H1 (cell line): ENCODE measurements around the gene SAFB2.

ENCODE experiments used
- CHD2 ChIP-seq: IDR thresholded peaks from 2 replicates; pipeline ENCODE4 v1.6.1; 2012; ENCODE audit warnings: low read length, improper control_type of control experiment
- CTBP2 ChIP-seq: IDR thresholded peaks from 2 replicates; pipeline ENCODE4 v1.7.0; 2011; ENCODE audit warnings: borderline replicate concordance, mild to moderate bottlenecking, moderate library complexity, mixed read lengths, low read length; ENCODE audit not compliant: insufficient read depth, insufficient read length
- GABPA ChIP-seq: IDR thresholded peaks from 2 replicates; pipeline ENCODE4 v1.6.1; 2011; ENCODE audit warnings: mild to moderate bottlenecking, low read length, moderate library complexity, borderline replicate concordance; ENCODE audit not compliant: insufficient read depth
- POLR2A ChIP-seq, 2 experiments: IDR thresholded peaks; 1 replicate in 1 of 2; 2 replicates in 1 of 2; pipeline ENCODE4 v1.6.1; 2011; ENCODE audit warnings: low read depth in 2 of 2, low read length in 2 of 2, mild to moderate bottlenecking in 2 of 2; ENCODE audit errors: control extremely low read depth in 1 of 2
- RAD21 ChIP-seq, 2 experiments: IDR thresholded peaks in 1 of 2; conservative IDR thresholded peaks in 1 of 2; 2 replicates each; pipeline ENCODE4 v1.6.1; 2011; ENCODE audit warnings: low read depth in 2 of 2, low read length in 2 of 2, improper control_type of control experiment in 1 of 2, inconsistent platforms in 1 of 2, mild to moderate bottlenecking in 1 of 2, moderate library complexity in 1 of 2
- RFX5 ChIP-seq: IDR thresholded peaks from 2 replicates; pipeline ENCODE4 v1.6.1; 2011; ENCODE audit warnings: low read depth, low read length, improper control_type of control experiment, borderline replicate concordance
- TF ChIP-seq, protein P1 (sequence below), 3 experiments: IDR thresholded peaks; 1 replicate in 2 of 3; 2 replicates in 1 of 3; pipeline versions ENCODE4 v1.5.1 to v1.6.1; 2011; ENCODE audit warnings: low read length in 3 of 3, mild to moderate bottlenecking in 3 of 3, inconsistent platforms in 2 of 3, low read depth in 1 of 3, moderate library complexity in 1 of 3; ENCODE audit not compliant: insufficient read depth in 1 of 3; ENCODE audit errors: control extremely low read depth in 1 of 3
- TF ChIP-seq, protein P2 (sequence below): IDR thresholded peaks from 2 replicates; pipeline ENCODE4 v1.6.1; 2011; ENCODE audit warnings: low read length, improper control_type of control experiment

GRCh38 chr19:5625641-5626040 is 3.1 kb upstream of the SAFB2 start:
- TF ChIP-seq RAD21 (IDR thresholded peaks at IDR 0.05 in 1 of 2, conservative IDR thresholded peaks at IDR 0.05 in 1 of 2; ENCODE audit: low read depth in 2 of 2, low read length in 2 of 2) (no peak), CTBP2 (no peak), RFX5 (no peak), CHD2 (no peak), GABPA (no peak), POLR2A (IDR thresholded peaks at IDR 0.05; ENCODE audit: control extremely low read depth in 1 of 2, low read depth in 2 of 2, low read length in 2 of 2) (no peak)
- TF ChIP-seq, protein P1, sequence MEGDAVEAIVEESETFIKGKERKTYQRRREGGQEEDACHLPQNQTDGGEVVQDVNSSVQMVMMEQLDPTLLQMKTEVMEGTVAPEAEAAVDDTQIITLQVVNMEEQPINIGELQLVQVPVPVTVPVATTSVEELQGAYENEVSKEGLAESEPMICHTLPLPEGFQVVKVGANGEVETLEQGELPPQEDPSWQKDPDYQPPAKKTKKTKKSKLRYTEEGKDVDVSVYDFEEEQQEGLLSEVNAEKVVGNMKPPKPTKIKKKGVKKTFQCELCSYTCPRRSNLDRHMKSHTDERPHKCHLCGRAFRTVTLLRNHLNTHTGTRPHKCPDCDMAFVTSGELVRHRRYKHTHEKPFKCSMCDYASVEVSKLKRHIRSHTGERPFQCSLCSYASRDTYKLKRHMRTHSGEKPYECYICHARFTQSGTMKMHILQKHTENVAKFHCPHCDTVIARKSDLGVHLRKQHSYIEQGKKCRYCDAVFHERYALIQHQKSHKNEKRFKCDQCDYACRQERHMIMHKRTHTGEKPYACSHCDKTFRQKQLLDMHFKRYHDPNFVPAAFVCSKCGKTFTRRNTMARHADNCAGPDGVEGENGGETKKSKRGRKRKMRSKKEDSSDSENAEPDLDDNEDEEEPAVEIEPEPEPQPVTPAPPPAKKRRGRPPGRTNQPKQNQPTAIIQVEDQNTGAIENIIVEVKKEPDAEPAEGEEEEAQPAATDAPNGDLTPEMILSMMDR (IDR thresholded peaks at IDR 0.05; ENCODE audit: control extremely low read depth in 1 of 3, insufficient read depth in 1 of 3, low read depth in 1 of 3, low read length in 3 of 3): no peak
- TF ChIP-seq, protein P2, sequence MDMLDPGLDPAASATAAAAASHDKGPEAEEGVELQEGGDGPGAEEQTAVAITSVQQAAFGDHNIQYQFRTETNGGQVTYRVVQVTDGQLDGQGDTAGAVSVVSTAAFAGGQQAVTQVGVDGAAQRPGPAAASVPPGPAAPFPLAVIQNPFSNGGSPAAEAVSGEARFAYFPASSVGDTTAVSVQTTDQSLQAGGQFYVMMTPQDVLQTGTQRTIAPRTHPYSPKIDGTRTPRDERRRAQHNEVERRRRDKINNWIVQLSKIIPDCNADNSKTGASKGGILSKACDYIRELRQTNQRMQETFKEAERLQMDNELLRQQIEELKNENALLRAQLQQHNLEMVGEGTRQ: no peak
